Spleen (tissue), 7 donors: ENCODE measurements around the gene WASHC2A.
"Not testable (repeated sequence)": the region's sequence is repeated elsewhere in the genome, so short reads cannot be mapped to it uniquely, and the experiment has no call there.

ENCODE experiments used
- CTCF ChIP-seq, 11 experiments: fragments of 200-600 bp in 7 of 11; fragments of 450-650 bp in 4 of 11; sonication (generic) in 4 of 11; IDR thresholded peaks in 8 of 11; conservative IDR thresholded peaks in 3 of 11; 1 replicate in 7 of 11; 2 replicates in 4 of 11; pipeline versions ENCODE4 v1.4.0 to v1.8.0; 2016 to 2021; ENCODE audit warnings: antibody characterized with exemption in 11 of 11, inconsistent platforms in 4 of 11, mild to moderate bottlenecking in 1 of 11
- POLR2A ChIP-seq, 3 donors: fragments of 450-650 bp; IDR thresholded peaks; one replicate each; pipeline ENCODE4 v1.5.1; 2017; ENCODE audit warnings: antibody characterized with exemption in 3 of 3, mild to moderate bottlenecking in 1 of 3
- donor health status: DM: no; HTN: no; CAD: no; lungs with moderate emphysema.
- donor health status: DM: no; HTN: no; CAD: no.
- donor health status: DM: no; HTN: no; CAD: no.

DNA sequence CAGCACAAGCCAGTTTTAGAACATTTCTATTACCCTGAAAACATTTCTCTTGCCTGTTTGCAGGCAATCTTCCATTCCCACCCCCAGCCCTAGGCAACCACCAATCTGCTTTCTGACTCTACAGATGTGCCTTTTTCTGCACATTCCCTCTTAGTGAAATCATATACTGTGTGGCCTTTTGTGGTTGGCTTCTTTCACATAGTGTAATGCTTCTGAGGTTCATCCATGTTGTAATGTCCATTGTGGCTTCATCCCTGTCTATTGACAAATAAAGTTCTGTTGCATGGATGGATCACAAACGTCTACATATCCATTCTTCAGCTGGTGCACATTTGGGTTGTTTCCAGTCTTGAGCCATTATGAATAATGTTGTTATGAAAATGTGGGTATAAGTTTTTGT, 77.8 kb downstream of the WASHC2A start:
- not testable (repeated sequence) for TF ChIP-seq CTCF (IDR thresholded peaks at IDR 0.05 in 8 of 11, conservative IDR thresholded peaks at IDR 0.05 in 3 of 11); POLR2A (IDR thresholded peaks at IDR 0.05)
